ENCODE results near the gene OR2B6.
"Not testable (repeated sequence)": the region's sequence is repeated elsewhere in the genome, so short reads cannot be mapped to it uniquely, and the experiment has no call there.

OR2B6 gene

GRCh38 chr6:27940766-27941165 lies 16.3 kb upstream of the OR2B6 start:
- FAIRE-seq (no peak), DNase-seq (ENCODE audit: insufficient read length, low spot score) (no peak)
- TF ChIP-seq, protein P1, sequence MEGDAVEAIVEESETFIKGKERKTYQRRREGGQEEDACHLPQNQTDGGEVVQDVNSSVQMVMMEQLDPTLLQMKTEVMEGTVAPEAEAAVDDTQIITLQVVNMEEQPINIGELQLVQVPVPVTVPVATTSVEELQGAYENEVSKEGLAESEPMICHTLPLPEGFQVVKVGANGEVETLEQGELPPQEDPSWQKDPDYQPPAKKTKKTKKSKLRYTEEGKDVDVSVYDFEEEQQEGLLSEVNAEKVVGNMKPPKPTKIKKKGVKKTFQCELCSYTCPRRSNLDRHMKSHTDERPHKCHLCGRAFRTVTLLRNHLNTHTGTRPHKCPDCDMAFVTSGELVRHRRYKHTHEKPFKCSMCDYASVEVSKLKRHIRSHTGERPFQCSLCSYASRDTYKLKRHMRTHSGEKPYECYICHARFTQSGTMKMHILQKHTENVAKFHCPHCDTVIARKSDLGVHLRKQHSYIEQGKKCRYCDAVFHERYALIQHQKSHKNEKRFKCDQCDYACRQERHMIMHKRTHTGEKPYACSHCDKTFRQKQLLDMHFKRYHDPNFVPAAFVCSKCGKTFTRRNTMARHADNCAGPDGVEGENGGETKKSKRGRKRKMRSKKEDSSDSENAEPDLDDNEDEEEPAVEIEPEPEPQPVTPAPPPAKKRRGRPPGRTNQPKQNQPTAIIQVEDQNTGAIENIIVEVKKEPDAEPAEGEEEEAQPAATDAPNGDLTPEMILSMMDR (IDR thresholded peaks at IDR 0.05; ENCODE audit: insufficient read depth, missing control alignments), result no peak

DNA sequence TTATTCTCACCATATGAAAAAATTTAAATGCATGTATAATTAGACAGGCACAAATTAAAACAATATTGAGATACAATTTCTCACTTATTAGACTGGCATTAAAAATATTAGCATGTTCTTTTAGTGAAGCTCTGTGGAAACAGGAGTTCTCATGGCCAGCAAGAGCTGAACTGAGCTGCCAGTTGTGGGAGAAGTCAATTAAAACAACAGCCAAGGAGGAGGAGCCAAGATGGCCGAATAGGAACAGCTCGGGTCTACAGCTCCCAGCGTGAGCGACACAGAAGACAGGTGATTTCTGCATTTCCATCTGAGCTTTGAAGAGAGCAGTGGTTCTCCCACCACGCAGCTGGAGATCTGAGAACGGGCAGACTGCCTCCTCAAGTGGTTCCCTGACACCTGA lies 14.0 kb upstream of the OR2B6 start:
- FAIRE-seq; DNase-seq (ENCODE audit: insufficient read length, low spot score): not testable (repeated sequence)

DNA sequence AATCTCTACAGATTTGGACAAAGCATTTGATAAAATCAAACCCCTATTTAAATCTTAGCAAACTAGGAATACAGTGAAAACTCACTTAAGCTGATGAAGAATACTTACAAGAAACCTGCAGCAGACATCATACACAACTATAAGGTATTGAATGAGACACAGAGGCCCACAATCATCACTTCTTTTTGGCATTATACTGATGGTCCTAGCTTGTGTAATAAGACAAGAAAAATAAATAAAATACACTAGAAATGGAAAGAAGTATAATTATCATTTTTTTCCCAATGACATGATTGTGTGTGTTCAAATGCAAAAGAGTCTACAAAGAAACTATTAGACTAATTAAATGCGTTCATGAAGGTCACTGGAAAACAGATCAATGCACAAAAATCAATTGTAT lies 8.8 kb upstream of the OR2B6 start:
- DNase-seq (ENCODE audit: insufficient read length, low spot score) (no peak), FAIRE-seq (no peak)
- TF ChIP-seq, protein P1 (IDR thresholded peaks at IDR 0.05; ENCODE audit: insufficient read depth, missing control alignments), result no peak

DNA sequence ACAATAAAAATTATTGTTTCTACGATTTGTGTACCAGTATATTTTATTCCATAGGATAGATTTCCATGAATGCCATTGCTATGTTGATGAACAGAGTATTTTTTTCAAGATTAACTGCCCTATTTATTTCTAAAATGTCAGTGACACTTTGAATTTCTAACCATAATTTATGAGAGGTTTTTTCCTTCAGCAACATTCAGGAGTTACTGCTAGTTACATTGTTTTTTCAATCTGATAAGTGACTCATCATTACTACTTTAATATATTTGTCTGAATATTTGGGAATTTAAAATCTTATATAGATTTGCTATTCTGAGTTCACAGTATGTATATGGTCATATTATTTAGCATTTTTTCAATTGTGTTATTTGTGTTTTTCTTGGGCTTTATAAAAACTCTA lies 6.0 kb upstream of the OR2B6 start:
- TF ChIP-seq, protein P1 (IDR thresholded peaks at IDR 0.05; ENCODE audit: insufficient read depth, missing control alignments), result no peak
- FAIRE-seq, result no peak
- no peak for DNase-seq (ENCODE audit: insufficient read length, low spot score)

- TF ChIP-seq, protein P1 (IDR thresholded peaks at IDR 0.05; ENCODE audit: insufficient read depth, missing control alignments), result no peak
- DNase-seq (ENCODE audit: insufficient read length, low spot score) (no peak), FAIRE-seq (no peak)
These were observed 475 bp downstream of the OR2B6 start for GRCh38 chr6:27957516-27957915.

GRCh38 chr6:27962506-27962905 lies 5.5 kb downstream of the OR2B6 start:
- DNase-seq (ENCODE audit: insufficient read length, low spot score) (no peak), FAIRE-seq (no peak)
- TF ChIP-seq, protein P1 (IDR thresholded peaks at IDR 0.05; ENCODE audit: insufficient read depth, missing control alignments), result no peak

- TF ChIP-seq, protein P1 (IDR thresholded peaks at IDR 0.05; ENCODE audit: insufficient read depth, missing control alignments), result no peak
- no peak for FAIRE-seq
These were observed 9.0 kb downstream of the OR2B6 start for GRCh38 chr6:27966044-27966443.

GRCh38 chr6:27966816-27967426 lies 9.9 kb downstream of the OR2B6 start:
- FAIRE-seq (no peak), DNase-seq (ENCODE audit: insufficient read length, low spot score) (no peak)
- TF ChIP-seq, protein P1 (IDR thresholded peaks at IDR 0.05; ENCODE audit: insufficient read depth, missing control alignments), result no peak

More at GRCh38 chr6:27966044-27966443, 9.0 kb downstream of the OR2B6 start:
- DNase-seq (ENCODE audit: insufficient read length, low spot score), result no peak

Measured in D721Med (cell line).